AG09319 (cell line): ENCODE measurements around the gene UNC13C.

Source experiments
- DNase-seq: peaks from one replicate; pipeline ENCODE4 v3.0.0-alpha.2; 2010; ENCODE audit warnings: low read depth; ENCODE audit errors: extremely low read depth
- TF ChIP-seq, protein P1 (sequence below): IDR thresholded peaks from 2 replicates; pipeline ENCODE4 v1.5.1; 2011; ENCODE audit warnings: low read depth, mild to moderate bottlenecking, inconsistent platforms, low read length, moderate library complexity

UNC13C gene

DNA sequence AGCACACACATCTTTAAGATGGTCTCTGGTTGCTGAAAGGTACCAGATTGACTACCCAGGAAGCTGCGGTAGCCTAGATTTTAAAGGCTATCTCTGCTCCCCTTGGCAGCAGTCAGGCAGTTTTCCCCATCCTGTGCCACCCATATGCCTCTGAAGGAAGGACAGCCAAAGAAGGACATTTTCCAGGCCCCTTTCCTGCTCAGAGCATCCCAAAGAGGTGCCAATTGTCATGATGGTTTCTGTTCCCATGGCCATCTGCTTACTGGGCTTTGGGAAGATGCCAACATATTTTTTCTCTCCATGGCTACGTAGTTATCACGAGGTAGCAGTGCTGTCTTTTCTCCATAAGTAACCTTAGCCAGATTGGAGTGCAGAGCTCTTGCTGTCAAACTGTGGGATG lies 39.7 kb downstream of the UNC13C start:
- DNase-seq = no peak
- TF ChIP-seq, protein P1, sequence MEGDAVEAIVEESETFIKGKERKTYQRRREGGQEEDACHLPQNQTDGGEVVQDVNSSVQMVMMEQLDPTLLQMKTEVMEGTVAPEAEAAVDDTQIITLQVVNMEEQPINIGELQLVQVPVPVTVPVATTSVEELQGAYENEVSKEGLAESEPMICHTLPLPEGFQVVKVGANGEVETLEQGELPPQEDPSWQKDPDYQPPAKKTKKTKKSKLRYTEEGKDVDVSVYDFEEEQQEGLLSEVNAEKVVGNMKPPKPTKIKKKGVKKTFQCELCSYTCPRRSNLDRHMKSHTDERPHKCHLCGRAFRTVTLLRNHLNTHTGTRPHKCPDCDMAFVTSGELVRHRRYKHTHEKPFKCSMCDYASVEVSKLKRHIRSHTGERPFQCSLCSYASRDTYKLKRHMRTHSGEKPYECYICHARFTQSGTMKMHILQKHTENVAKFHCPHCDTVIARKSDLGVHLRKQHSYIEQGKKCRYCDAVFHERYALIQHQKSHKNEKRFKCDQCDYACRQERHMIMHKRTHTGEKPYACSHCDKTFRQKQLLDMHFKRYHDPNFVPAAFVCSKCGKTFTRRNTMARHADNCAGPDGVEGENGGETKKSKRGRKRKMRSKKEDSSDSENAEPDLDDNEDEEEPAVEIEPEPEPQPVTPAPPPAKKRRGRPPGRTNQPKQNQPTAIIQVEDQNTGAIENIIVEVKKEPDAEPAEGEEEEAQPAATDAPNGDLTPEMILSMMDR = no peak

DNA sequence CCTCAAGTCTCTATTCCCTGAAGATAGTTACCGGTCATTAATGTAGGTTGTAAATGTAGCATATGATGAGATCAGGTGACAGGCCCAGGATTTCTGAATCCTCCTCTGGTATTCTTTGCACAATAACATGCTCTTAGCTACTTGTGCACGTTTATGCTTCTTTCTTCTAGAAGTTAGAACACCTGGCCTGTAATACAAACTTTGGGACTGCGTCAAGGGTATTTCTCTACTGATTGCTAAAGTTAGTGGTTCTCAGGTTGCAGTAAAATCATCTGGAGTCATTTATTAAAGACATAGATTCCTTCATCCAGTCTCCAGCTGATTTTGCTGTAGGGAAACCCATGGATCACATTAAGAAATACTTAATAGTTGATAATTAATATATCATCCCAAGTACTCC lies 48.0 kb downstream of the UNC13C start:
- TF ChIP-seq, protein P1 = no peak
- DNase-seq = no peak

DNA sequence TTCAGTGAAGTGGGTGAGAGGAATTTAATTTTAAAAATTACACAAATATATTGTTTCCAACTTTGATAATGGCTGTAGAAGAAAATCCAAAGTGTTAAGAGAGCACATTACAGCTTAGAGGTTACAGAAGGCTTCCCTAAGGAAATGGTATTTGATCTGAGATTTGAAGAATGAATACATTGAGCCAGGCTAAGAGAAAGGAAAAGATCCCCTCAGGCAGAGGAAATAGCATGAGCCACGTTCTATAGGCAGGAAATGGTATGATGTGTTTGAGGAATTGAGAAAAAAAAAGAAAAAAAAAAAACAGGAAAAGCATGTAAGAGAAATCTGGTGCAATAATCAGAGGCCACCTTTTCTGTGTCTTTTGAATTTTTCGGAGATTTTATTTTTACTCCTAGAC lies 48.6 kb downstream of the UNC13C start:
- TF ChIP-seq, protein P1 = no peak
- DNase-seq = no peak

DNA sequence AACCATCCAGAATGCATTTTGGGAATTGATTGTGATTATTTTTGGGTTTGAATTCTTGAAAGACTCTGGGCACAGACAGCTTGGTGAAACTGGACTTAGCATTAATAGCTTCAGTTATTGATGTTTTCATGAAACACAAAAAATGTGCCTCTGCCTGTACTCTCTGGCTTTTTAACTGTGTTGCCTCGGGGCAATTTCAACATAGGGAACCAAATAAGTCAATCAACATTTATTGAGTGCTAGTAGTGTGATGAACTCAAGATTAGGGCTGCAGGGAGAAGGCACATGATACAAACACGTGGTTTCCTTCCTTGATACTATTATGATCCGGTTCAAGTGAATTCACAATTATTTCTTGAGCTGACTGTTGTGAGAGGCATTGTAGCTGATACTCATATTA lies 50.8 kb downstream of the UNC13C start:
- DNase-seq = no peak
- TF ChIP-seq, protein P1 = no peak

DNA sequence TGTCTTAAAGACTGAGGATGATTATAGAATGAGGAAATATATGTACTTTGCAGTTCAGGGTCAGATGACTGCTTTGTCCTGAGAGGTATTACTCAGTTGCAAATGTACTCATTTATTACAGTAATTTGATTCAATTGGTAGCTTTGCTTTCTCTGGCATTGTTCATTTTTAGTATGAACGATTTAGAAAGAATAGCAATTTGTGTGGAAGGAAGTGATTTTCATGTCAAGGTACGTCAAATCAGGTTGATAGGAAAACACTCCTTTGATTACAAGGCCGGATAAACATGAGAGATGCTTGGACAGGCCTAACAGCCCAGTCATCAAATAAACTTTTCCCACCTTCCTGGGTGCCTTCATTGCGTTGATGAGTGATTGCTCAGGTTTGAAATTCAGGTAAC lies 53.8 kb downstream of the UNC13C start:
- no peak for DNase-seq
- TF ChIP-seq, protein P1 = no peak

DNA sequence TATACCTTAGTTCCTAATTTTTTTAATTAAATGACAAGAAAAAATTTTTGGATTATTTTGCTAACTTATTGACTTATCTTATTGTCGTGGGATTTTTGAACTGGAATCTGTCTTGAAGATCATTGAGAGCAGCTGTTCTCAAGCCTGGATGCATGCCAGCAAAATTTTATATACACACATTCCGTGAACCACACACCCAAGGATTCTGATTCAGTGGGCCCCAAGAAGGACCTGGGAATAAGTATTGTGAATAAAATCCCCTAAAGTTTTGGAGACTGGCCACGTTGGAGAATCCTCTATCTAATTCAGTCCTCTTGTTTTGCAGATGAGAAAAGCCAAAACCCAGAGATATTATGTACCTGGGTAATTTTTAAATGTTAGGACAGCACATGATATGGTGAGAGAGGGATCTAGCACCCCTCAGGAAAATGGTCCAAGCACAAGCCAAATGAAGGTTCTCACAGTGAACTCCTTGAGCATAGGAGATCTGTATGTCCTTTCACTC lies 55.2 kb downstream of the UNC13C start:
- DNase-seq = no peak
- TF ChIP-seq, protein P1 = no peak

DNA sequence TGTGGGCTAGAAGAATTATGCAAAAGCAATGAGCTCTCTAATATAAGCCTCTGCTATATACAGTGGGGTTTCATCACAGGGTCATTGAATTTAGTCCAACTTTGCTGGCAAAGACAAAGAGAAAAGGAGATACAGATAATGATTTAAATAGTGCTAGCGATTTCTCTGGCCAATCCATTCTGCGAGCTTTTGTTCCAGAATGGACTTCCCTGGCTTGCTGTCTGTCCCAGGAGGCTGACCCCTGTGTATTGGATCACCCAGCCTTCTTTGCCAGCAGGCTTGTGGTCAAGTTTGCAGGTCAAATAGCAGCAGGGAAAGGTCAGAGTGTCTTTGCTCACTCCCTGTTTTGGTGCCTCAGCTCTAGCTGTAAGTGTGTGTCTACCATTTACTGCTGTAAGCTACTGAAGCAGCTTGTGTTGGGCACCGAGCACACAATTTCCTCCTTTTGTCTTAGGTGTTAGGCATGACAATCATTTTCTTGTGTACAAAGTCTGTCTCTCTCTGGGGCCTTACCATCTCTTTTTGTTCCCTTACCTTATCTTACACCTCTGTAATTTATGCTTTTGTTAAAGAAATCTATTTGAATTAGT lies 55.7 kb downstream of the UNC13C start:
- TF ChIP-seq, protein P1 = no peak
- no peak for DNase-seq
